Measurements from ENCODE around the gene XRCC5.

Gene XRCC5

GRCh38 chr2:216161967-216162366, 52.8 kb downstream of the XRCC5 start:
- TF ChIP-seq POLR2AphosphoS5 (IDR thresholded peaks at IDR 0.05; ENCODE audit: low read depth, low read length), result no peak
- TF ChIP-seq REST (IDR thresholded peaks at IDR 0.05; ENCODE audit: insufficient read depth in 1 of 2, low read depth in 2 of 2, low read length in 2 of 2), result no peak

- TF ChIP-seq POLR2AphosphoS5 (IDR thresholded peaks at IDR 0.05; ENCODE audit: low read depth, low read length) (no peak), FOXP2 (optimal IDR thresholded peaks at IDR 0.05; ENCODE audit: borderline replicate concordance, extremely low read depth, extremely low read length, insufficient read depth) (no peak)
Observed at GRCh38 chr2:216163518-216163917, 54.4 kb downstream of the XRCC5 start.

GRCh38 chr2:216164087-216164486, 54.9 kb downstream of the XRCC5 start:
- TF ChIP-seq REST (IDR thresholded peaks at IDR 0.05; ENCODE audit: insufficient read depth in 1 of 2, low read depth in 2 of 2, low read length in 2 of 2) (no peak), SIN3A (IDR thresholded peaks at IDR 0.05; ENCODE audit: borderline replicate concordance, insufficient read depth, low read length) (no peak), TAF1 (IDR thresholded peaks at IDR 0.05; ENCODE audit: borderline replicate concordance, insufficient read depth, low read length) (no peak), FOXP2 (optimal IDR thresholded peaks at IDR 0.05; ENCODE audit: borderline replicate concordance, extremely low read depth, extremely low read length, insufficient read depth) (no peak), POLR2AphosphoS5 (IDR thresholded peaks at IDR 0.05; ENCODE audit: low read depth, low read length) (no peak)

- TF ChIP-seq TAF1 (IDR thresholded peaks at IDR 0.05; ENCODE audit: borderline replicate concordance, insufficient read depth, low read length) (no peak), REST (IDR thresholded peaks at IDR 0.05; ENCODE audit: insufficient read depth in 1 of 2, low read depth in 2 of 2, low read length in 2 of 2) (no peak)
Observed at GRCh38 chr2:216164576-216164975, 55.4 kb downstream of the XRCC5 start.

- TF ChIP-seq FOXP2 (optimal IDR thresholded peaks at IDR 0.05; ENCODE audit: borderline replicate concordance, extremely low read depth, extremely low read length, insufficient read depth), result no peak
- no peak for TF ChIP-seq TAF1 (IDR thresholded peaks at IDR 0.05; ENCODE audit: borderline replicate concordance, insufficient read depth, low read length)
- no peak for TF ChIP-seq SIN3A (IDR thresholded peaks at IDR 0.05; ENCODE audit: borderline replicate concordance, insufficient read depth, low read length)
- no peak for TF ChIP-seq REST (IDR thresholded peaks at IDR 0.05; ENCODE audit: insufficient read depth in 1 of 2, low read depth in 2 of 2, low read length in 2 of 2)
- no peak for TF ChIP-seq POLR2AphosphoS5 (IDR thresholded peaks at IDR 0.05; ENCODE audit: low read depth, low read length)
Observed at GRCh38 chr2:216165711-216166110, 56.6 kb downstream of the XRCC5 start.

- no peak for TF ChIP-seq FOXP2 (optimal IDR thresholded peaks at IDR 0.05; ENCODE audit: borderline replicate concordance, extremely low read depth, extremely low read length, insufficient read depth)
- no peak for TF ChIP-seq TAF1 (IDR thresholded peaks at IDR 0.05; ENCODE audit: borderline replicate concordance, insufficient read depth, low read length)
- TF ChIP-seq POLR2AphosphoS5 (IDR thresholded peaks at IDR 0.05; ENCODE audit: low read depth, low read length), result no peak
- no peak for TF ChIP-seq SIN3A (IDR thresholded peaks at IDR 0.05; ENCODE audit: borderline replicate concordance, insufficient read depth, low read length)
- TF ChIP-seq REST (IDR thresholded peaks at IDR 0.05; ENCODE audit: insufficient read depth in 1 of 2, low read depth in 2 of 2, low read length in 2 of 2), result no peak
Observed at GRCh38 chr2:216169087-216169486, 59.9 kb downstream of the XRCC5 start.

Data from PFSK-1 (cell line).